ENCODE results near the gene ZMYND19. TPM values are rescaled to one million over a fixed set of nuclear protein-coding genes. Genes with fewer than 3 reads are reported as not detected.

Gene ZMYND19
- total RNA-seq, 3 donors from 2014 or later = 14.2 to 18.5 (median 18.4) TPM

GRCh38 chr9:137593176-137593575 lies 2.9 kb upstream of the ZMYND19 start:
- H3K36me3 ChIP-seq (ENCODE audit: low read depth) = no peaks in the 10 kb centered on the region
- H3K4me3 ChIP-seq = no peak overlapping the region
- DNase-seq (no peak), ATAC-seq (no peak)
- no peak for TF ChIP-seq CTCF (IDR thresholded peaks at IDR 0.05)
- peaks cover 15% of the 10 kb centered on the region for H3K4me1 ChIP-seq (ENCODE audit: low read depth)
- no peaks in the 10 kb centered on the region for H3K9me3 ChIP-seq
- intact Hi-C loops (cut with DNase I, micrococcal nuclease) = no loop called here

GRCh38 chr9:137592767-137593166 lies 2.5 kb upstream of the ZMYND19 start:
- no peak for DNase-seq
- intact Hi-C loops (cut with DNase I, micrococcal nuclease) = no loop called here
- TF ChIP-seq CTCF (IDR thresholded peaks at IDR 0.05) = no peak
- no peak overlapping the region for H3K4me3 ChIP-seq
- ATAC-seq = no peak
- peaks cover 15% of the 10 kb centered on the region for H3K4me1 ChIP-seq (ENCODE audit: low read depth)
- H3K9me3 ChIP-seq = no peaks in the 10 kb centered on the region
- no peaks in the 10 kb centered on the region for H3K36me3 ChIP-seq (ENCODE audit: low read depth)

GRCh38 chr9:137590123-137590468 lies 216 bp downstream of the ZMYND19 start:
- TF ChIP-seq CTCF (IDR thresholded peaks at IDR 0.05) = no peak
- ATAC-seq = no peak
- H3K36me3 ChIP-seq (ENCODE audit: low read depth) = no peaks in the 10 kb centered on the region
- DNase-seq = no peak
- intact Hi-C loops (cut with DNase I, micrococcal nuclease) = no loop called here
- peak overlapping the region; percentile 24 for H3K4me3 ChIP-seq
- peaks cover 15% of the 10 kb centered on the region for H3K4me1 ChIP-seq (ENCODE audit: low read depth)
- no peaks in the 10 kb centered on the region for H3K9me3 ChIP-seq

GRCh38 chr9:137589441-137590122 lies 730 bp downstream of the ZMYND19 start:
- peak overlapping the region; percentile 24 for H3K4me3 ChIP-seq
- peaks cover 15% of the 10 kb centered on the region for H3K4me1 ChIP-seq (ENCODE audit: low read depth)
- H3K9me3 ChIP-seq = no peaks in the 10 kb centered on the region
- H3K36me3 ChIP-seq (ENCODE audit: low read depth) = no peaks in the 10 kb centered on the region
- ATAC-seq = peak; percentile 2
- intact Hi-C loops (cut with DNase I, micrococcal nuclease) = no loop called here
- no peak for TF ChIP-seq CTCF (IDR thresholded peaks at IDR 0.05)
- peak in 1 of 3 donors; percentile 51 for DNase-seq

GRCh38 chr9:137588891-137589290 lies 1.4 kb downstream of the ZMYND19 start:
- no peaks in the 10 kb centered on the region for H3K36me3 ChIP-seq (ENCODE audit: low read depth)
- peaks cover 15% of the 10 kb centered on the region for H3K4me1 ChIP-seq (ENCODE audit: low read depth)
- intact Hi-C loops (cut with DNase I, micrococcal nuclease) = no loop called here
- DNase-seq (no peak), ATAC-seq (no peak)
- H3K4me3 ChIP-seq = no peak overlapping the region
- H3K9me3 ChIP-seq = no peaks in the 10 kb centered on the region
- TF ChIP-seq CTCF (IDR thresholded peaks at IDR 0.05) = no peak

- Histone ChIP-seq H3K36me3 (ENCODE audit: low read depth) (no peaks in the 10 kb centered on the region), H3K4me1 (ENCODE audit: low read depth) (peaks cover 15% of the 10 kb centered on the region), H3K9me3 (no peaks in the 10 kb centered on the region), H3K4me3 (no peak overlapping the region)
- TF ChIP-seq CTCF (IDR thresholded peaks at IDR 0.05) = no peak
- intact Hi-C loops (cut with DNase I, micrococcal nuclease) = no loop called here
- DNase-seq = no peak
- ATAC-seq = no peak
Measured at GRCh38 chr9:137588311-137588710, 2.0 kb downstream of the ZMYND19 start.
